Left lung (tissue), 10 donors: Measurements from ENCODE around the gene ENOX1. TPM values are rescaled to one million over a fixed set of nuclear protein-coding genes. Genes with fewer than 3 reads are reported as not detected.

Source experiments
- ATAC-seq: fragments of 200-7000 bp; cut with Tn5 transposase; one replicate; pipeline ENCODE4 v1.9.1; 2020; ENCODE audit warnings: moderate library complexity
- DNase-seq, 4 donors: peaks; one replicate each; pipeline ENCODE4 v3.0.0-alpha.2; 2013 to 2020
- H3K27ac ChIP-seq, 2 donors: fragments of 200-600 bp; sonication (generic) in 1 of 2; one replicate each; pipeline versions ENCODE4 v1.5.0 to v1.8.0; 2020 to 2021
- H3K27me3 ChIP-seq, 2 donors: fragments of 200-600 bp; sonication (generic) in 1 of 2; one replicate each; pipeline versions ENCODE4 v1.5.0 to v1.8.0; 2020 to 2021
- H3K36me3 ChIP-seq, 2 donors: fragments of 200-600 bp; sonication (generic) in 1 of 2; one replicate each; pipeline versions ENCODE4 v1.5.0 to v1.8.0; 2020 to 2021
- H3K4me1 ChIP-seq, 2 donors: fragments of 200-600 bp; one replicate each; pipeline ENCODE4 v1.8.0; 2021
- H3K4me3 ChIP-seq, 2 donors: fragments of 200-600 bp; sonication (generic) in 1 of 2; one replicate each; pipeline versions ENCODE4 v1.5.0 to v1.8.0; 2020 to 2021; ENCODE audit warnings: mild to moderate bottlenecking in 1 of 2
- H3K9me3 ChIP-seq, 2 donors: fragments of 200-600 bp; sonication (generic) in 1 of 2; one replicate each; pipeline versions ENCODE4 v1.5.0 to v1.8.0; 2020 to 2021
- CTCF ChIP-seq, 2 donors: fragments of 200-600 bp; sonication (generic) in 1 of 2; IDR thresholded peaks; one replicate each; pipeline versions ENCODE4 v1.5.0 to v1.8.0; 2021; ENCODE audit warnings: antibody characterized with exemption in 2 of 2
- intact Hi-C, 2 donors: fragments of 100-400 bp; cut with DNase I; formaldehyde crosslinking; loops; one replicate each; pipeline versions ENCODE4 v1.11.2 to v1.14.2; 2022
- polyA plus RNA-seq, 6 donors: library from polyadenylated mRNA; unstranded; fragments of 120-200 nt; gene quantifications; one replicate each; pipeline ENCODE4 v1.2.1, GENCODE V29; 2013; ENCODE audit not compliant: insufficient read length in 6 of 6
- total RNA-seq, 2 donors: library from RNA; stranded (reverse); fragmentation: NEBNext Ultra II Directional; extraction: Animal tissue kit (Norgen Biotek cat#: 25700); gene quantifications; one replicate each; pipeline ENCODE4 v1.2.1, GENCODE V29; 2021
- donor health status: DM: no; HTN: yes; CAD: no.
- donor health status: DM: no; HTN: no; CAD: no.

ENOX1 gene
- total and polyA plus RNA-seq, 8 donors: 1.5 to 9.0 (median 6.8) TPM

- H3K27me3 ChIP-seq: no peaks in the 10 kb centered on the region
- H3K27ac ChIP-seq: no peak overlapping the region
- H3K36me3 ChIP-seq: no peaks in the 10 kb centered on the region
- no peak for ATAC-seq
- H3K9me3 ChIP-seq: no peaks in the 10 kb centered on the region
- intact Hi-C loops: no loop called here
- TF ChIP-seq CTCF (IDR thresholded peaks at IDR 0.05): no peak
- H3K4me1 ChIP-seq: no peaks in the 10 kb centered on the region
- DNase-seq: peak in 1 of 4 donors; percentile 47
- H3K4me3 ChIP-seq: no peak overlapping the region
These were observed 227.8 kb downstream of the ENOX1 start for GRCh38 chr13:43558939-43559338.

GRCh38 chr13:43558326-43558725 lies 228.4 kb downstream of the ENOX1 start:
- Histone ChIP-seq H3K4me1 (no peaks in the 10 kb centered on the region), H3K36me3 (no peaks in the 10 kb centered on the region), H3K27ac (no peak overlapping the region), H3K27me3 (no peaks in the 10 kb centered on the region), H3K9me3 (no peaks in the 10 kb centered on the region), H3K4me3 (no peak overlapping the region)
- TF ChIP-seq CTCF (IDR thresholded peaks at IDR 0.05): no peak
- intact Hi-C loops: no loop called here
- ATAC-seq (no peak), DNase-seq (no peak)

- Histone ChIP-seq H3K36me3 (no peaks in the 10 kb centered on the region), H3K4me1 (no peaks in the 10 kb centered on the region), H3K27me3 (no peaks in the 10 kb centered on the region), H3K9me3 (no peaks in the 10 kb centered on the region), H3K4me3 (no peak overlapping the region), H3K27ac (no peak overlapping the region)
- no peak for ATAC-seq
- intact Hi-C loops: no loop called here
- TF ChIP-seq CTCF (IDR thresholded peaks at IDR 0.05): no peak
- DNase-seq: no peak
These were observed 231.1 kb downstream of the ENOX1 start for GRCh38 chr13:43555667-43556066.

- no peak for TF ChIP-seq CTCF (IDR thresholded peaks at IDR 0.05)
- Histone ChIP-seq H3K36me3 (no peaks in the 10 kb centered on the region), H3K9me3 (no peaks in the 10 kb centered on the region), H3K27ac (no peak overlapping the region), H3K4me1 (no peaks in the 10 kb centered on the region), H3K27me3 (no peaks in the 10 kb centered on the region), H3K4me3 (no peak overlapping the region)
- no peak for DNase-seq
- ATAC-seq: no peak
- intact Hi-C loops: no loop called here
These were observed 234.8 kb downstream of the ENOX1 start for GRCh38 chr13:43551897-43552456.

GRCh38 chr13:43546816-43547215 lies 240.0 kb downstream of the ENOX1 start:
- DNase-seq (no peak), ATAC-seq (no peak)
- Histone ChIP-seq H3K4me3 (no peak overlapping the region), H3K27ac (no peak overlapping the region), H3K4me1 (no peaks in the 10 kb centered on the region), H3K9me3 (no peaks in the 10 kb centered on the region), H3K36me3 (no peaks in the 10 kb centered on the region), H3K27me3 (no peaks in the 10 kb centered on the region)
- intact Hi-C loops: no loop called here
- TF ChIP-seq CTCF (IDR thresholded peaks at IDR 0.05): no peak
